Activated naive CD8-positive, alpha-beta T cell treated with anti-CD3 and anti-CD28 coated beads for 36 hours (primary cell): Measurements from ENCODE around the gene MC2R. TPM values are rescaled to one million over a fixed set of nuclear protein-coding genes. Genes with fewer than 3 reads are reported as not detected.
"Not testable (repeated sequence)": the region's sequence is repeated elsewhere in the genome, so short reads cannot be mapped to it uniquely, and the experiment has no call there.

Experiments
- DNase-seq: peaks from one replicate; pipeline ENCODE4 v3.0.0; 2021
- H3K27ac Mint-ChIP-seq: one replicate; pipeline ENCODE4 v1.8.0; 2022; ENCODE audit warnings: mild to moderate bottlenecking, moderate library complexity, mixed read lengths
- H3K27me3 Mint-ChIP-seq: one replicate; pipeline ENCODE4 v1.8.0; 2022; ENCODE audit warnings: mild to moderate bottlenecking, mixed read lengths
- H3K36me3 Mint-ChIP-seq: one replicate; pipeline ENCODE4 v1.8.0; 2021; ENCODE audit warnings: mild to moderate bottlenecking, mixed read lengths
- H3K4me1 Mint-ChIP-seq: one replicate; pipeline ENCODE4 v1.8.0; 2021; ENCODE audit warnings: mixed read lengths
- H3K4me3 Mint-ChIP-seq: one replicate; pipeline ENCODE4 v1.8.0; 2022; ENCODE audit warnings: mild to moderate bottlenecking, moderate library complexity, mixed read lengths
- H3K9me3 Mint-ChIP-seq: one replicate; pipeline ENCODE4 v1.8.0; 2022; ENCODE audit warnings: mixed read lengths
- total RNA-seq, 2 experiments: library from RNA; stranded (reverse); gene quantifications; one replicate each; pipeline ENCODE4 v1.2.3, GENCODE V29; 2021

The MC2R gene
- total RNA-seq, 2 experiments from 2014 or later, result not detected

- no peaks in the 10 kb centered on the region for H3K9me3 Mint-ChIP-seq
- DNase-seq, result no peak
- H3K4me1 Mint-ChIP-seq, result no peaks in the 10 kb centered on the region
- H3K36me3 Mint-ChIP-seq, result no peaks in the 10 kb centered on the region
- no peaks in the 10 kb centered on the region for H3K27me3 Mint-ChIP-seq
- H3K27ac Mint-ChIP-seq, result no peak overlapping the region
- H3K4me3 Mint-ChIP-seq, result no peak overlapping the region
These were observed 38.2 kb downstream of the MC2R start for GRCh38 chr18:13877157-13877556.

GRCh38 chr18:13874558-13874957, 40.8 kb downstream of the MC2R start:
- no peak for DNase-seq
- H3K9me3 Mint-ChIP-seq, result no peaks in the 10 kb centered on the region
- no peak overlapping the region for H3K4me3 Mint-ChIP-seq
- no peaks in the 10 kb centered on the region for H3K4me1 Mint-ChIP-seq
- no peak overlapping the region for H3K27ac Mint-ChIP-seq
- H3K27me3 Mint-ChIP-seq, result peaks cover 11% of the 10 kb centered on the region
- no peaks in the 10 kb centered on the region for H3K36me3 Mint-ChIP-seq

- H3K4me1 Mint-ChIP-seq, result peaks cover 6% of the 10 kb centered on the region
- no peak overlapping the region for H3K4me3 Mint-ChIP-seq
- H3K9me3 Mint-ChIP-seq, result no peaks in the 10 kb centered on the region
- H3K27me3 Mint-ChIP-seq, result peaks cover 26% of the 10 kb centered on the region
- no peaks in the 10 kb centered on the region for H3K36me3 Mint-ChIP-seq
- H3K27ac Mint-ChIP-seq, result no peak overlapping the region
- no peak for DNase-seq
These were observed 42.4 kb downstream of the MC2R start for GRCh38 chr18:13872932-13873331.

- no peak overlapping the region for H3K27ac Mint-ChIP-seq
- no peak for DNase-seq
- no peak overlapping the region for H3K4me3 Mint-ChIP-seq
- H3K36me3 Mint-ChIP-seq, result no peaks in the 10 kb centered on the region
- H3K27me3 Mint-ChIP-seq, result peaks cover 30% of the 10 kb centered on the region
- no peaks in the 10 kb centered on the region for H3K9me3 Mint-ChIP-seq
- peaks cover 6% of the 10 kb centered on the region for H3K4me1 Mint-ChIP-seq
These were observed 43.0 kb downstream of the MC2R start for GRCh38 chr18:13872373-13872772.

GRCh38 chr18:13871701-13872100, 43.6 kb downstream of the MC2R start:
- H3K27me3 Mint-ChIP-seq, result peaks cover 36% of the 10 kb centered on the region
- no peak overlapping the region for H3K27ac Mint-ChIP-seq

GRCh38 chr18:13868501-13869271, 46.6 kb downstream of the MC2R start:
- H3K27ac Mint-ChIP-seq, result no peak overlapping the region

More at GRCh38 chr18:13871701-13872100, 43.6 kb downstream of the MC2R start:
- Mint-ChIP-seq H3K4me3 (no peak overlapping the region), H3K36me3 (no peaks in the 10 kb centered on the region), H3K4me1 (peaks cover 6% of the 10 kb centered on the region), H3K9me3 (no peaks in the 10 kb centered on the region)
- DNase-seq, result no peak

GRCh38 chr18:13862898-13863297, 52.4 kb downstream of the MC2R start:
- not testable (repeated sequence) for DNase-seq, H3K36me3 Mint-ChIP-seq, H3K4me3 Mint-ChIP-seq, H3K27ac Mint-ChIP-seq, H3K9me3 Mint-ChIP-seq, H3K4me1 Mint-ChIP-seq
- H3K27me3 Mint-ChIP-seq, result peaks cover 47% of the 10 kb centered on the region

More at GRCh38 chr18:13868501-13869271, 46.6 kb downstream of the MC2R start:
- Mint-ChIP-seq H3K4me1 (peaks cover 6% of the 10 kb centered on the region), H3K36me3 (no peaks in the 10 kb centered on the region), H3K9me3 (no peaks in the 10 kb centered on the region), H3K27me3 (peaks cover 48% of the 10 kb centered on the region), H3K4me3 (no peak overlapping the region)
- no peak for DNase-seq

- no peak for DNase-seq
- H3K27ac Mint-ChIP-seq, result no peak overlapping the region
- H3K27me3 Mint-ChIP-seq, result peaks cover 17% of the 10 kb centered on the region
- H3K4me1 Mint-ChIP-seq, result no peaks in the 10 kb centered on the region
- no peak overlapping the region for H3K4me3 Mint-ChIP-seq
- H3K36me3 Mint-ChIP-seq, result peaks cover 1% of the 10 kb centered on the region
- peaks cover 18% of the 10 kb centered on the region for H3K9me3 Mint-ChIP-seq
These were observed 65.5 kb downstream of the MC2R start for GRCh38 chr18:13849791-13850190.

- no peak overlapping the region for H3K27ac Mint-ChIP-seq
- no peak overlapping the region for H3K4me3 Mint-ChIP-seq
- peaks cover 40% of the 10 kb centered on the region for H3K27me3 Mint-ChIP-seq
- DNase-seq, result no peak
- peaks cover 5% of the 10 kb centered on the region for H3K4me1 Mint-ChIP-seq
- H3K9me3 Mint-ChIP-seq, result no peaks in the 10 kb centered on the region
- H3K36me3 Mint-ChIP-seq, result no peaks in the 10 kb centered on the region
These were observed 78.8 kb downstream of the MC2R start for GRCh38 chr18:13836559-13836958.

GRCh38 chr18:13835202-13835601, 80.1 kb downstream of the MC2R start:
- Mint-ChIP-seq H3K27me3 (peaks cover 46% of the 10 kb centered on the region), H3K4me1 (peaks cover 5% of the 10 kb centered on the region), H3K27ac (no peak overlapping the region), H3K4me3 (no peak overlapping the region), H3K9me3 (no peaks in the 10 kb centered on the region), H3K36me3 (no peaks in the 10 kb centered on the region)
- no peak for DNase-seq

GRCh38 chr18:13834496-13835015, 80.8 kb downstream of the MC2R start:
- Mint-ChIP-seq H3K4me1 (no peaks in the 10 kb centered on the region), H3K27ac (no peak overlapping the region), H3K36me3 (no peaks in the 10 kb centered on the region), H3K9me3 (no peaks in the 10 kb centered on the region), H3K27me3 (peaks cover 40% of the 10 kb centered on the region), H3K4me3 (no peak overlapping the region)
- no peak for DNase-seq

Other genes with a start within 250 kb of the MC2R start
- 10 to 100 TPM; 51.9 to 58.1 TPM for gene FAM210A, start 189.0 kb downstream of the MC2R start, total RNA-seq
- gene RNMT, start 188.9 kb downstream of the MC2R start, total RNA-seq, result 10 to 100 TPM; 63.0 to 64.5 TPM
- gene MC5R, start 91.4 kb downstream of the MC2R start, total RNA-seq, result not detected
- 10 to 100 TPM; 13.0 to 13.5 TPM for gene ZNF519, start 216.9 kb upstream of the MC2R start, total RNA-seq